Esophagus muscularis mucosa (tissue), 4 donors: ENCODE measurements around the gene IFI27L2.

Source experiments
- CTCF ChIP-seq, 3 experiments: fragments of 200-600 bp in 2 of 3; fragments of 450-650 bp in 1 of 3; sonication (generic) in 2 of 3; IDR thresholded peaks; one replicate each; pipeline ENCODE4 v1.5.1; 2017 to 2019; ENCODE audit warnings: antibody characterized with exemption in 3 of 3, mild to moderate bottlenecking in 2 of 3, moderate library complexity in 1 of 3
- EP300 ChIP-seq: sonication (generic); formaldehyde crosslinking; IDR thresholded peaks from one replicate; pipeline ENCODE4 v1.6.1; 2017; ENCODE audit warnings: antibody characterized with exemption
- POLR2A ChIP-seq: fragments of 450-650 bp; IDR thresholded peaks from one replicate; pipeline ENCODE4 v1.6.1; 2017; ENCODE audit warnings: antibody characterized with exemption, moderate library complexity, mild to moderate bottlenecking, low read depth
- POLR2AphosphoS5 ChIP-seq, 2 donors: sonication (generic); formaldehyde crosslinking; IDR thresholded peaks; one replicate each; pipeline ENCODE4 v1.6.1; 2017; ENCODE audit warnings: antibody characterized with exemption in 2 of 2

GRCh38 chr14:94125659-94126418 is 3.6 kb downstream of the IFI27L2 start:
- TF ChIP-seq POLR2A (no peak), CTCF (IDR thresholded peaks at IDR 0.05) (no peak), EP300 (no peak), POLR2AphosphoS5 (IDR thresholded peaks at IDR 0.05) (no peak)
